ENCODE measurements around the gene ACTL6B. TPM values are rescaled to one million over a fixed set of nuclear protein-coding genes. Genes with fewer than 3 reads are reported as not detected.

ACTL6B gene
- total RNA-seq, 4 donors from 2014 or later: not detected

DNA sequence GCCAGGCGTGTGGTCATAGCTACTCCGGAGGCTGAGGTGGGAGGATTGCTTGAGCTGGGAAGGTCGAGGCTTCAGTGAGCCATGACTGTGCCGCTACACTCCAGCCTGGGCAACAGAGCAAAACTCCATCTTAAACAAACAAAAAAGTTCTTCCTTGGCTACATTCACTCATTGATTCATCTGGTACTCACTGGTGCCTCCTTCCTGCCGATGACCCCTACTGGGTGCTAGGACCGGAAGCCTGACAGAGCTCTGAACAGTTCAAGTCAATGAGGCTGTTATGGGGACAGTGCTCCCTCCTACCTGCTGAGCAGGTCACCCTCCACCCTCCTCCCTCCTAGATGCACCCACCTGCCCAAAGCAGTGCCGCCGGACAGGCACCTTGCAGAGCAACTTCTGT, 49.1 kb downstream of the ACTL6B start:
- TF ChIP-seq POLR2A (IDR thresholded peaks at IDR 0.05): no peak
- TF ChIP-seq, protein P1, sequence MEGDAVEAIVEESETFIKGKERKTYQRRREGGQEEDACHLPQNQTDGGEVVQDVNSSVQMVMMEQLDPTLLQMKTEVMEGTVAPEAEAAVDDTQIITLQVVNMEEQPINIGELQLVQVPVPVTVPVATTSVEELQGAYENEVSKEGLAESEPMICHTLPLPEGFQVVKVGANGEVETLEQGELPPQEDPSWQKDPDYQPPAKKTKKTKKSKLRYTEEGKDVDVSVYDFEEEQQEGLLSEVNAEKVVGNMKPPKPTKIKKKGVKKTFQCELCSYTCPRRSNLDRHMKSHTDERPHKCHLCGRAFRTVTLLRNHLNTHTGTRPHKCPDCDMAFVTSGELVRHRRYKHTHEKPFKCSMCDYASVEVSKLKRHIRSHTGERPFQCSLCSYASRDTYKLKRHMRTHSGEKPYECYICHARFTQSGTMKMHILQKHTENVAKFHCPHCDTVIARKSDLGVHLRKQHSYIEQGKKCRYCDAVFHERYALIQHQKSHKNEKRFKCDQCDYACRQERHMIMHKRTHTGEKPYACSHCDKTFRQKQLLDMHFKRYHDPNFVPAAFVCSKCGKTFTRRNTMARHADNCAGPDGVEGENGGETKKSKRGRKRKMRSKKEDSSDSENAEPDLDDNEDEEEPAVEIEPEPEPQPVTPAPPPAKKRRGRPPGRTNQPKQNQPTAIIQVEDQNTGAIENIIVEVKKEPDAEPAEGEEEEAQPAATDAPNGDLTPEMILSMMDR (IDR thresholded peaks at IDR 0.05): no peak
- 81 to 90% methylated on average over 8 of the region's 8 CpGs for WGBS, 2 donors
- no peak for DNase-seq (ENCODE audit: low spot score in 2 of 2)
- H3K4me3 ChIP-seq (ENCODE audit: low read depth, poor library complexity, severe bottlenecking): no peak overlapping the region
- intact Hi-C loops (cut with DNase I; ENCODE audit: low total_unique reads): no loop called here

DNA sequence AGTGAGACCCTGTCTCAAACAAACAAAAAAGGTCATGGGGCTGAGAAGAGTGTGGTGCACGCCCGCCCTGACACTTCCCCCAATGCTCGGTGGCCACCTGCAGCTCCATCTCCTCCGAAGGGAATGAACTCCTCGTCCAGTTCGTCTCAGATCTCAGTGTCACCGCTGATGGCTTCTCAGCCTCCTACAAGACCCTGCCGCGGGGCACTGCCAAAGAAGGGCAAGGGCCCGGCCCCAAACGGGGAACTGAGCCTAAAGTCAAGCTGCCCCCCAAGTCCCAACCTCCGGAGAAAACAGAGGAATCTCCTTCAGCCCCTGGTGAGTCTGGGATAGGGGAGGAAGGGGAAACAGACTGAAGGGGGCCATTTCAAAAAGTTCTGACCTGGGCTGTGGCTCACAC, 49.9 kb downstream of the ACTL6B start:
- TF ChIP-seq, protein P1 (IDR thresholded peaks at IDR 0.05): no peak
- TF ChIP-seq POLR2A (IDR thresholded peaks at IDR 0.05): no peak
- H3K4me3 ChIP-seq (ENCODE audit: low read depth, poor library complexity, severe bottlenecking): no peak overlapping the region
- DNase-seq (ENCODE audit: low spot score in 2 of 2): no peak
- intact Hi-C loops (cut with DNase I; ENCODE audit: low total_unique reads): no loop called here
- WGBS, 2 donors: 82 to 92% methylated on average over 4 to 12 of the region's 12 CpGs

DNA sequence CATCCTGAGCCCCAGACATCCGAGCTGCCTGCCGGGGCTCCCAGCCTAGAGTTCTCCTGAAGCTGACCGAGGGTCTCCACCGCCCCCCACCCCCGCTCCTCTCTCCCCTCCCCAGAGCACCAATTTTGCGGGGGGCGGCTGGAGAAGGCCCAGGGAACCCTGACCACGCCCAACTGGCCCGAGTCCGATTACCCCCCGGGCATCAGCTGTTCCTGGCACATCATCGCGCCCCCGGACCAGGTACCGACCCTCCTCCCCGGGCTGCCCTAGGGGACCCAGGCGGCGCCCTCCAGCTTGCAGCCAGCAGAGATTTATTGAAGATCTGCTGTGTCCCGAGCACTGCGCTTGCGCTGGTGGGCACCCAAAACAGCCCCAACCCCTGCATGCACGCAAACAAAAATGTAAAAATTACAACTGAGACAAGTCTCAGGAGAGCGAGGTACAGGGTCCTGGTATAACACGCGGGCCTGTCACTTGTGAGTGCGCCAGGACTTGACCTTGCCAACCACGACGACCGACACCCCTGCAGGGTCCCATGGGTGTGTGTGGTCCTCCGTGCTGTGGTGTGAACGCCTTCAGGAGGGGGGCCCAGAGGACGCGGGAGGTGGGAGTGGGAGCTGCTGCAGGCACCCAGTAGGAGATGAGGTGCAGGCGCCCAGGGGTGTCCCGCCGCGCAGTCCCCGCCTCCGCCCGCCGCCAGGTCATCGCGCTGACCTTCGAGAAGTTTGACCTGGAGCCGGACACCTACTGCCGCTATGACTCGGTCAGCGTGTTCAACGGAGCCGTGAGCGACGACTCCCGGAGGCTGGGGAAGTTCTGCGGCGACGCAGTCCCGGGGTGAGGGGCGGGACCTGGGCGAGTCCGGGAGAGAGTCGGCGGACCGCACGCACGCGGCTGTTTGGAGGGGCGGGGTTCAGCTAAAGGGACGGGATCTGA, 51.0 kb downstream of the ACTL6B start:
- 32 to 33% methylated on average over 45 to 57 of the region's 68 CpGs for WGBS, 2 donors
- no peak for TF ChIP-seq POLR2A (IDR thresholded peaks at IDR 0.05)
- TF ChIP-seq, protein P1 (IDR thresholded peaks at IDR 0.05): no peak
- no peak for DNase-seq (ENCODE audit: low spot score in 2 of 2)
- intact Hi-C loops (cut with DNase I; ENCODE audit: low total_unique reads): no loop called here
- peak overlapping the region; percentile 64 for H3K4me3 ChIP-seq (ENCODE audit: low read depth, poor library complexity, severe bottlenecking)

DNA sequence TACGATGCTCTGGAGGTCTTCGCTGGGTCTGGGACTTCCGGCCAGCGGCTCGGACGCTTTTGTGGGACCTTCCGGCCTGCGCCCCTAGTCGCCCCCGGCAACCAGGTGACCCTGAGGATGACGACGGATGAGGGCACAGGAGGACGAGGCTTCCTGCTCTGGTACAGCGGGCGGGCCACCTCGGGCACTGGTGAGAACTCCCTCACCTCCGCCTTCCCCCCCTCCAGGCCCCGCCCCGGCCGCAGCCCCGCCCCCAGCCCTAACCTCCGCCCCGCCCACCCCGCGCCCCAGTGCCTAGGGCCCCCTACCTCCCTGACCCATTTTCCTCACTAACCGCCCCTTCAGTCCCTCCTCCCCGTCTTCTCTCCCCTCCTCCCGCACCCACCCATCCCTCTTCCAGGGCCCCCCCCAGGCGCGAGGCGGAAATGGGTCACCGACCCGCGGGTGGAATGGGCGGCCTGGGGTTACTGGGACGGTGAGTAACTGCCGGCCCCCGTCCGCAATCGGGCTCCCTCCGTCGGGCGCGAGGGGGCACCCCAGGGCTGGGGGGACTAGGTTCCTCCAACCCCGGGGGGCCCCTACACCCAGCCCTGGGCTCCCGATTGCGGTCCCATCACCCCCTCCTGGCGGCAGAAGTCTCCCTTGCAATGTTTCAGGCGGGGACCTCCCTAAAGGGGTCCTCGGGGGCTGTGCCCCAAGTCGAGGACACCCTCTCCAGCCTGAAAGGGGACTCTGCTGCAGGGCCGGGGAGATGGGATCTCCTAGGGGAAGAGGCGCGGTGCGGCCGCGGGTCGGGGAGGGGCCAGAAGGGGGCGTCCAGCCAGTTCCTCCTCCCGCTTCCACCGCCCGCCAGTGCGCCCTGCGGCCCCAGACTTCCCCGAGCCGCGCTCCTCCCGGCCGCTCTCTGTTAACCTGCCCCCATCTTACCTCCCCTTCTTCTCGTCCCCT, 51.9 kb downstream of the ACTL6B start:
- H3K4me3 ChIP-seq (ENCODE audit: low read depth, poor library complexity, severe bottlenecking): peak overlapping the region; percentile 64
- peak; percentile 59 to 96 for DNase-seq (ENCODE audit: low spot score in 2 of 2)
- intact Hi-C loops (cut with DNase I; ENCODE audit: low total_unique reads): no loop called here
- TF ChIP-seq, protein P1 (IDR thresholded peaks at IDR 0.05): no peak
- TF ChIP-seq POLR2A (IDR thresholded peaks at IDR 0.05): no peak
- 1 to 2% methylated on average over 40 to 67 of the region's 70 CpGs for WGBS, 2 donors

DNA sequence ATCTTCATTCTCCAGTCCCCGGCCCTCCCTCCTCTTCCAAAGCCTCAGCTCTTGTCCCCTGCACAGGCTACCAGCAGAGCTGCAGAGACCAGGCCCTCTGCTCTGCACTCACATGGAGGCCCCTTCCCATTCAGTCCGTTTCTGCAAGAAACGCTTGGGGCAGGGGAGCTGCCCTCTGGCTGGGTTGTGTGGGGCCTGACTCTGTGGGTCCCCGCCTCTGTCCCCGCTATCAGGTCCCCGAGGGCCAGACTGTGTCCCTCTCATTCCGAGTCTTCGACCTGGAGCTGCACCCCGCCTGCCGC, 52.6 kb downstream of the ACTL6B start:
- no peak for DNase-seq (ENCODE audit: low spot score in 2 of 2)
- intact Hi-C loops (cut with DNase I; ENCODE audit: low total_unique reads): no loop called here
- H3K4me3 ChIP-seq (ENCODE audit: low read depth, poor library complexity, severe bottlenecking): peak overlapping the region; percentile 31
- WGBS, 2 donors: 11 to 13% methylated on average over 8 to 9 of the region's 10 CpGs
- TF ChIP-seq POLR2A (IDR thresholded peaks at IDR 0.05): no peak
- TF ChIP-seq, protein P1 (IDR thresholded peaks at IDR 0.05): no peak
